K562 (cell line): ENCODE data around the gene ELOVL7.

Experiments
- ARID2 ChIP-seq: fragments of 450-650 bp; IDR thresholded peaks from 2 replicates; pipeline ENCODE4 v1.6.1; 2017; ENCODE audit warnings: antibody characterized with exemption, mild to moderate bottlenecking
- BHLHE40 ChIP-seq: IDR thresholded peaks from 2 replicates; pipeline ENCODE4 v1.6.1; 2011; ENCODE audit warnings: low read length, improper control_type of control experiment
- CTCF ChIP-seq, 3 experiments: IDR thresholded peaks in 2 of 3; conservative IDR thresholded peaks in 1 of 3; 2 replicates each; pipeline ENCODE4 v1.5.1; 2011 to 2012; ENCODE audit warnings: low read length in 3 of 3, mild to moderate bottlenecking in 3 of 3, control low read depth in 2 of 3, improper control_type of control experiment in 1 of 3, inconsistent platforms in 1 of 3, low read depth in 1 of 3, mixed read lengths in 1 of 3, moderate library complexity in 1 of 3; ENCODE audit not compliant: insufficient read depth in 2 of 3
- GTF2E2 ChIP-seq: fragments of 200-800 bp; sonication (Bioruptor generic); IDR thresholded peaks from 2 replicates; pipeline ENCODE4 v1.6.1; 2016; ENCODE audit warnings: missing genetic modification characterization, missing compliant biosample characterization
- ILK ChIP-seq: fragments of 450-650 bp; IDR thresholded peaks from 2 replicates; pipeline ENCODE4 v1.6.1; 2016; ENCODE audit warnings: missing genetic modification characterization, low read depth, mild to moderate bottlenecking, missing compliant biosample characterization, moderate library complexity, borderline replicate concordance
- MAX ChIP-seq: sonication (generic); formaldehyde crosslinking; IDR thresholded peaks from 2 replicates; pipeline ENCODE4 v1.9.0; 2022; ENCODE audit warnings: mild to moderate bottlenecking, missing genetic modification reagents
- MYC ChIP-seq, 2 experiments: fragments of 250-450 bp in 1 of 2; sonication (Bioruptor Pico) in 1 of 2; IDR thresholded peaks; 2 replicates each; pipeline versions ENCODE4 v1.5.1 to v1.6.1; 2012 to 2021; ENCODE audit warnings: low read depth in 2 of 2, borderline replicate concordance in 1 of 2, improper control_type of control experiment in 1 of 2, low read length in 1 of 2, mild to moderate bottlenecking in 1 of 2, moderate library complexity in 1 of 2
- NRF1 ChIP-seq, 2 experiments: fragments of 450-650 bp; IDR thresholded peaks in 1 of 2; conservative IDR thresholded peaks in 1 of 2; 2 replicates each; pipeline ENCODE4 v1.6.1; 2014; ENCODE audit warnings: mild to moderate bottlenecking in 2 of 2
- POLR2AphosphoS5 ChIP-seq: IDR thresholded peaks from 2 replicates; pipeline ENCODE4 v1.6.1; 2011; ENCODE audit warnings: mild to moderate bottlenecking, low read depth, low read length, moderate library complexity; ENCODE audit not compliant: control insufficient read depth, insufficient read depth
- RFX5 ChIP-seq: IDR thresholded peaks from 2 replicates; pipeline ENCODE4 v1.6.1; 2011; ENCODE audit warnings: low read depth, mild to moderate bottlenecking, improper control_type of control experiment, low read length
- SP2 ChIP-seq: IDR thresholded peaks from 2 replicates; pipeline ENCODE4 v1.6.1; 2011; ENCODE audit warnings: mild to moderate bottlenecking, low read depth, low read length, moderate library complexity; ENCODE audit not compliant: poor library complexity, severe bottlenecking; ENCODE audit errors: extremely low read depth
- ZBTB34 ChIP-seq: fragments of 250-450 bp; sonication (Bioruptor Pico); IDR thresholded peaks from 2 replicates; pipeline ENCODE4 v1.8.0; 2021; ENCODE audit warnings: mild to moderate bottlenecking, moderate library complexity

GRCh38 chr5:60788863-60789513 is 55.1 kb downstream of the ELOVL7 start:
- TF ChIP-seq ARID2: no peak
- no peak for TF ChIP-seq MYC (IDR thresholded peaks at IDR 0.05; ENCODE audit: low read depth, low read length)
- TF ChIP-seq MYC (CRISPR knock-in tag; IDR thresholded peaks at IDR 0.05; ENCODE audit: borderline replicate concordance, low read depth): no peak
- TF ChIP-seq RFX5: no peak
- no peak for TF ChIP-seq ILK (tag)
- TF ChIP-seq POLR2AphosphoS5: no peak
- no peak for TF ChIP-seq NRF1 (conservative IDR thresholded peaks at IDR 0.05 in 1 of 2, IDR thresholded peaks at IDR 0.05 in 1 of 2)
- no peak for TF ChIP-seq SP2
- no peak for TF ChIP-seq MAX
- no peak for TF ChIP-seq CTCF (IDR thresholded peaks at IDR 0.05 in 2 of 3, conservative IDR thresholded peaks at IDR 0.05 in 1 of 3; ENCODE audit: insufficient read depth in 2 of 3, low read depth in 1 of 3, low read length in 3 of 3)
- TF ChIP-seq BHLHE40: no peak
- TF ChIP-seq GTF2E2 (tag): no peak
- TF ChIP-seq ZBTB34 (CRISPR knock-in tag): no peak
